ENCODE measurements around the gene MICAL1. TPM values are rescaled to one million over a fixed set of nuclear protein-coding genes. Genes with fewer than 3 reads are reported as not detected.

The MICAL1 gene
- total and polyA plus RNA-seq, 8 donors = 3.8 to 38.2 (median 7.2) TPM

DNA sequence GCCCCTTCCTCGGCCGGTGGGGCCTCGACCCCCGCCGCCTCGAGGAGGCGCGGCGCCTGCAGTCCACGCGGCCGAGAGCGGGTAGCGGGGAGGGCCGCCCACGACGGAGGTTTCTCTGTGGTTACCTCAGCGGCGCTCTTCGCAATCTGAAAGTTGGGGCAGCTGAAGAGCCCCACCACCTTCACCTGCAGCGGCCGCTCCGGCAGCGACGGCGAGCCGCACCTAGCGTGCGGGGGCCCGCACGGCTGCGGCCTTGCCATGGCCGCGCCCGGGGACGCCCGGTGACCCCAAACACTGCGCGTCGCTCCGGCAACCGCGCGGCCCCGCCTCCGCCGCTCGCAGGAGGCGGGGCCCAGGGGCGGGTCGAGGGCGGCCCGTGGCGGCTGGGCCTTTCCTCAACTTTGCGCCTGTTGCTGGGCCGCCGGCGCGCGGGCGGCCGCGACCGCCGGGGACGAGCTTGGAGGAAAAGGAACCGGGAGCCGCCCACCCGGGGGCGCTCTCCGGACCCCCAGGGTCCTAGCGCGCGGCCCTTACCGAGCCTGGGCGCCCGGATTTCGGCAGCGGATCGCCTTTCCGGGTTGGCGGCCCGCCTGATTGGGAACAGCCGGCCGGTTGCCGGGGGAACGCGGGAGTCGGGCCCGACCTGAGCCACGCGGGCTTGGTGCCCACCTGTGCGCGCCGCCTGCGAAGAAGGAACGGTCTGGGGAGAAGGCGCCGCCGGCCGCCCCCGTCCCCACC lies 15.1 kb downstream of the MICAL1 start, which contains the start of the genes PPIL6 and SMPD2:
TSS of gene PPIL6 (minus strand) at position 298 of the 738 bp plus-strand sequence. CDS start at position 260, 38 bp downstream.
TSS of gene SMPD2 (plus strand) at position 394 of the 738 bp plus-strand sequence. CDS start 398 bp downstream, outside the sequence.
- FAIRE-seq = no peak
- intact Hi-C loops (cut with DNase I) = no loop called here
- WGBS, 2 donors = 0% methylated on average over 41 to 102 of the region's 102 CpGs
- Histone ChIP-seq H3K4me1 (peaks cover 0 to 13% (median 7%) of the 10 kb centered on the region in 3 donors), H3K27me3 (no peaks in the 10 kb centered on the region), H3K4me3 (peak within 1 kb of the TSS; percentile 50 to 94 (median 86)), H3K9me3 (no peaks in the 10 kb centered on the region), H3K36me3 (no peaks in the 10 kb centered on the region), H3K27ac (peak within 1 kb of the TSS; percentile 71 to 92 (median 86))
- peak; percentile 87 to 94 (median 92) for DNase-seq
- TF ChIP-seq, protein P1, sequence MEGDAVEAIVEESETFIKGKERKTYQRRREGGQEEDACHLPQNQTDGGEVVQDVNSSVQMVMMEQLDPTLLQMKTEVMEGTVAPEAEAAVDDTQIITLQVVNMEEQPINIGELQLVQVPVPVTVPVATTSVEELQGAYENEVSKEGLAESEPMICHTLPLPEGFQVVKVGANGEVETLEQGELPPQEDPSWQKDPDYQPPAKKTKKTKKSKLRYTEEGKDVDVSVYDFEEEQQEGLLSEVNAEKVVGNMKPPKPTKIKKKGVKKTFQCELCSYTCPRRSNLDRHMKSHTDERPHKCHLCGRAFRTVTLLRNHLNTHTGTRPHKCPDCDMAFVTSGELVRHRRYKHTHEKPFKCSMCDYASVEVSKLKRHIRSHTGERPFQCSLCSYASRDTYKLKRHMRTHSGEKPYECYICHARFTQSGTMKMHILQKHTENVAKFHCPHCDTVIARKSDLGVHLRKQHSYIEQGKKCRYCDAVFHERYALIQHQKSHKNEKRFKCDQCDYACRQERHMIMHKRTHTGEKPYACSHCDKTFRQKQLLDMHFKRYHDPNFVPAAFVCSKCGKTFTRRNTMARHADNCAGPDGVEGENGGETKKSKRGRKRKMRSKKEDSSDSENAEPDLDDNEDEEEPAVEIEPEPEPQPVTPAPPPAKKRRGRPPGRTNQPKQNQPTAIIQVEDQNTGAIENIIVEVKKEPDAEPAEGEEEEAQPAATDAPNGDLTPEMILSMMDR (IDR thresholded peaks at IDR 0.05) = peak in 1 of 4 donors; percentile 10
- peak; percentile 89 to 93 (median 92) for ATAC-seq

DNA sequence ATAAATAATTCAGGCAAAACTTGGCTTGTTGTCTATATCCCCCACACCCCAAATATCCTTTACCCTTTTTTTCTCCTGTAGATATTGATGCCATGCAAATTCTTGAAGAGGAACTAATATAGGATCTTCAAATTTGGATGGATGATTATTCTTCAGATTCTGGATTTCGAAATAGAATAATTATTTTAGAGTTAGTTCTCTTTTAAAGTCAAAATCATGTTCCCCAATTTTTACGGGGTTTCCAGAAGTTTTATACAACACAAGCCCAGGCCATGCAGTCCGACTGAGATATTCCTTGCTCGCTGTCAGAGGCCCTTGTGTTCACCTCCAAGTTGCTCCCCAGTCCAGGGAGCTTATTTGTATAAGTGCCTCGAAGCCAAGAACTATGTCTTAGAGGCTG lies 19.5 kb downstream of the MICAL1 start:
- H3K27ac ChIP-seq = no peak overlapping the region
- peaks cover 0 to 7% (median 5%) of the 10 kb centered on the region in 3 donors for H3K4me1 ChIP-seq
- 86 to 91% methylated on average over 5 of the region's 5 CpGs for WGBS, 2 donors
- H3K36me3 ChIP-seq = no peaks in the 10 kb centered on the region
- no peak for DNase-seq
- intact Hi-C loops (cut with DNase I) = no loop called here
- FAIRE-seq = no peak
- H3K4me3 ChIP-seq = no peak overlapping the region
- no peaks in the 10 kb centered on the region for H3K9me3 ChIP-seq
- H3K27me3 ChIP-seq = no peaks in the 10 kb centered on the region
- ATAC-seq = no peak
- TF ChIP-seq, protein P1 (IDR thresholded peaks at IDR 0.05) = no peak

DNA sequence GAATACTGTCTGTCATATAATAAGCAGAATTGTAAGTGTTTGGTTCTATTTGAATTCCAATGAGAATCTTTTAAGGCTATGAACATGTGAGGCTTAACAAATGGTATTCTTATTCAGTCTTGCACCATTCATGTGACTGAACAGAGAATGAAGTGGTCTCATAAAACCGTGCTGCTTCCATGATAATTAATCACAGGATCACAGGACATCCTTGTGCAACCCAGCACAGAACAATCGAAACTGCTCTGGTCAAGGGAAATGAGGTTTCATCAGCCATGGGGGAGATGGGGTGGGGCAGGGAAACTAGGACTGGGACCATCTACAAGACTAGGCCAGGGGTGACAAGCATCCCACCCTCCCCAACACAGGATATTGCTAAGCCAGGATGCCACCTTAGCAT lies 21.1 kb downstream of the MICAL1 start:
- Histone ChIP-seq H3K27ac (no peak overlapping the region), H3K27me3 (no peaks in the 10 kb centered on the region), H3K36me3 (no peaks in the 10 kb centered on the region), H3K9me3 (no peaks in the 10 kb centered on the region), H3K4me3 (no peak overlapping the region), H3K4me1 (peaks cover 0 to 4% (median 3%) of the 10 kb centered on the region in 3 donors)
- no peak for ATAC-seq
- no peak for DNase-seq
- TF ChIP-seq, protein P1 (IDR thresholded peaks at IDR 0.05) = no peak
- no peak for FAIRE-seq
- WGBS, 2 donors = 53 to 58% methylated on average over 2 of the region's 2 CpGs
- intact Hi-C loops (cut with DNase I) = no loop called here

DNA sequence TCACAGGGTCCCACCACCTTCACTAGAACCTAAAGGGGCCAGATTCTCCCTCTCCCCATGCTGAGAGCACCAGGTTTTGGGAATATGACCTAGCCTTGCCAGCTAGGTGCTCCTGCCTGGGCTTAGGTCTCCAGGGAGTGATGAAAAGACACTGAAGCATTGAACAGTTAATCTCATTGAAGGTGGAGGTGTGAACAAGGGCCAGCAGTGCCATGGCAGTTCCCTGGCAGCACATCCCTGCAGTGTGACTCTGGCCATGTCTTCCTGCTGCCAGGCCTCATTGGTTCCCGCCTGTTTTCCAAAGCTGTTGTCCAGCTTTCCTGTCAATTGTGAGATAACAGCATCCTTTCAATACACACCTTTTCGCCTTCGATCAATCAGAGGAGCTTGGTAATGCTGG lies 26.1 kb downstream of the MICAL1 start:
- FAIRE-seq = no peak
- TF ChIP-seq, protein P1 (IDR thresholded peaks at IDR 0.05) = no peak
- intact Hi-C loops (cut with DNase I) = no loop called here
- H3K27me3 ChIP-seq = no peaks in the 10 kb centered on the region
- no peak overlapping the region for H3K4me3 ChIP-seq
- no peaks in the 10 kb centered on the region for H3K4me1 ChIP-seq
- DNase-seq = no peak
- no peaks in the 10 kb centered on the region for H3K36me3 ChIP-seq
- 88 to 94% methylated on average over 3 of the region's 3 CpGs for WGBS, 2 donors
- H3K27ac ChIP-seq = no peak overlapping the region
- ATAC-seq = no peak
- H3K9me3 ChIP-seq = no peaks in the 10 kb centered on the region

All from pancreas (tissue), 10 donors.